IMR-90 (cell line): ENCODE measurements around the gene ARID3C. TPM values are rescaled to one million over a fixed set of nuclear protein-coding genes. Genes with fewer than 3 reads are reported as not detected.

Experiments used
- ATAC-seq: fragments of 200-7000 bp; cut with Tn5 transposase; 2 replicates; pipeline ENCODE4 v1.9.1; 2020; ENCODE audit warnings: low read depth, mild to moderate bottlenecking, moderate library complexity
- BruUV-seq: library from RNA; stranded (reverse); fragments of 400-500 nt; replicated peaks from 2 replicates; lab custom pipeline; 2021; lab: Mats Ljungman, UMichigan
- CTCF ChIA-PET: fragments of 300-600 bp; formaldehyde crosslinking; extraction: SDS; loops from one replicate; lab custom pipeline; 2021; ENCODE audit warnings: antibody characterized with exemption; lab: Yijun Ruan, JAX
- POLR2A ChIA-PET: fragments of 300-600 bp; sonication (Branson Sonifier 250); formaldehyde crosslinking; loops from one replicate; lab custom pipeline; 2022; ENCODE audit warnings: antibody characterized with exemption; ENCODE audit not compliant: unreplicated experiment; lab: Charles Lee
- DNase-seq: peaks from one replicate; pipeline ENCODE4 v3.0.0; 2013
- H2AFZ ChIP-seq: replicated peaks from 2 replicates; pipeline ENCODE3; 2013; ENCODE audit warnings: low read length, mild to moderate bottlenecking; ENCODE audit not compliant: poor library complexity
- H2AK5ac ChIP-seq: 2 replicates; pipeline ENCODE4 v1.6.1; 2013; ENCODE audit warnings: low read depth, low read length, inconsistent platforms
- H2AK9ac ChIP-seq: replicated peaks from 2 replicates; pipeline ENCODE3; 2013; ENCODE audit warnings: mild to moderate bottlenecking, low read depth, low read length, moderate library complexity; ENCODE audit not compliant: poor library complexity
- H2BK120ac ChIP-seq: 2 replicates; pipeline ENCODE4 v1.6.1; 2013; ENCODE audit warnings: low read depth, low read length, inconsistent platforms
- H2BK15ac ChIP-seq: 3 replicates; pipeline ENCODE4 v1.6.1; 2013; ENCODE audit warnings: low read depth, low read length, inconsistent platforms
- H2BK20ac ChIP-seq: 2 replicates; pipeline ENCODE4 v1.6.1; 2013; ENCODE audit warnings: low read depth, mild to moderate bottlenecking, inconsistent platforms, low read length, moderate library complexity
- H2BK5ac ChIP-seq: 2 replicates; pipeline ENCODE4 v1.6.1; 2013; ENCODE audit warnings: mild to moderate bottlenecking, low read depth, low read length, inconsistent platforms; ENCODE audit not compliant: poor library complexity, severe bottlenecking
- H3K14ac ChIP-seq: replicated peaks from 2 replicates; pipeline ENCODE4 v1.6.1; 2013; ENCODE audit warnings: low read depth, low read length, inconsistent platforms
- H3K18ac ChIP-seq: 2 replicates; pipeline ENCODE4 v1.6.1; 2013; ENCODE audit warnings: low read depth, low read length, control low read depth
- H3K23ac ChIP-seq: 2 replicates; pipeline ENCODE4 v1.6.1; 2013; ENCODE audit warnings: low read depth, low read length, inconsistent platforms
- H3K27ac ChIP-seq: 2 replicates; pipeline ENCODE4 v1.5.1; 2013; ENCODE audit warnings: mild to moderate bottlenecking, control low read depth, low read length; ENCODE audit not compliant: insufficient read depth
- H3K27me3 ChIP-seq: 2 replicates; pipeline ENCODE4 v1.6.1; 2013; ENCODE audit warnings: low read length; ENCODE audit not compliant: control insufficient read depth, insufficient read depth
- H3K36me3 ChIP-seq: 2 replicates; pipeline ENCODE4 v1.6.1; 2013; ENCODE audit warnings: low read length, mixed read lengths; ENCODE audit not compliant: control insufficient read depth, insufficient read depth
- H3K4ac ChIP-seq: 2 replicates; pipeline ENCODE4 v1.6.1; 2013; ENCODE audit warnings: low read depth, low read length, inconsistent platforms
- H3K4me1 ChIP-seq: 2 replicates; pipeline ENCODE4 v1.6.1; 2013; ENCODE audit warnings: low read length, mixed read lengths; ENCODE audit not compliant: control insufficient read depth, insufficient read depth
- H3K4me2 ChIP-seq: 2 replicates; pipeline ENCODE4 v1.6.1; 2013; ENCODE audit warnings: low read depth, mild to moderate bottlenecking, control low read depth, low read length, moderate library complexity
- H3K4me3 ChIP-seq: 2 replicates; pipeline ENCODE4 v1.5.1; 2013; ENCODE audit warnings: low read depth, mild to moderate bottlenecking, control low read depth, low read length, moderate library complexity; ENCODE audit not compliant: insufficient read depth
- H3K56ac ChIP-seq: 2 replicates; pipeline ENCODE4 v1.6.1; 2013; ENCODE audit warnings: low read length, inconsistent platforms; ENCODE audit not compliant: insufficient read depth; ENCODE audit errors: extremely low read depth
- H3K79me1 ChIP-seq, 2 experiments: 2 replicates each; pipeline ENCODE4 v1.6.1; 2013; ENCODE audit warnings: low read length in 2 of 2, inconsistent platforms in 1 of 2, low read depth in 1 of 2
- H3K9ac ChIP-seq: 2 replicates; pipeline ENCODE4 v1.6.1; 2013; ENCODE audit warnings: low read depth, low read length, control low read depth
- H3K9me1 ChIP-seq: 2 replicates; pipeline ENCODE4 v1.6.1; 2013; ENCODE audit warnings: low read length, inconsistent platforms; ENCODE audit not compliant: insufficient read depth
- H3K9me3 ChIP-seq: 2 replicates; pipeline ENCODE4 v1.6.1; 2013; ENCODE audit warnings: low read length; ENCODE audit not compliant: control insufficient read depth, insufficient read depth
- H4K20me1 ChIP-seq: 2 replicates; pipeline ENCODE4 v1.6.1; 2013; ENCODE audit warnings: low read length, inconsistent platforms; ENCODE audit not compliant: insufficient read depth
- H4K5ac ChIP-seq: 2 replicates; pipeline ENCODE4 v1.6.1; 2013; ENCODE audit warnings: mild to moderate bottlenecking, low read depth, low read length, control low read depth
- H4K8ac ChIP-seq, 2 experiments: 2 replicates each; pipeline ENCODE4 v1.6.1; 2013; ENCODE audit warnings: low read depth in 2 of 2, low read length in 2 of 2, control low read depth in 1 of 2, inconsistent platforms in 1 of 2
- H4K91ac ChIP-seq: 2 replicates; pipeline ENCODE4 v1.6.1; 2013; ENCODE audit warnings: low read depth, low read length, inconsistent platforms; ENCODE audit not compliant: insufficient read depth
- BHLHE40 ChIP-seq: fragments of 150-350 bp; IDR thresholded peaks from 2 replicates; pipeline ENCODE4 v1.6.1; 2016; ENCODE audit warnings: mild to moderate bottlenecking, low read depth, low read length
- CHD1 ChIP-seq: IDR thresholded peaks from 2 replicates; pipeline ENCODE4 v1.6.1; 2012; ENCODE audit warnings: low read depth, low read length, improper control_type of control experiment
- FOS ChIP-seq: fragments of 150-350 bp; IDR thresholded peaks from 2 replicates; pipeline ENCODE4 v1.6.1; 2016; ENCODE audit warnings: low read depth, low read length
- MAFK ChIP-seq: IDR thresholded peaks from 2 replicates; pipeline ENCODE4 v1.6.1; 2012; ENCODE audit warnings: low read depth, low read length, improper control_type of control experiment
- MXI1 ChIP-seq: IDR thresholded peaks from 2 replicates; pipeline ENCODE4 v1.6.1; 2012; ENCODE audit warnings: low read depth, mild to moderate bottlenecking, low read length, moderate library complexity, borderline replicate concordance
- POLR2A ChIP-seq: IDR thresholded peaks from 2 replicates; pipeline ENCODE4 v1.6.1; 2012; ENCODE audit warnings: mild to moderate bottlenecking, low read depth, low read length
- RCOR1 ChIP-seq: IDR thresholded peaks from 2 replicates; pipeline ENCODE4 v1.6.1; 2012; ENCODE audit warnings: mild to moderate bottlenecking, low read length, improper control_type of control experiment; ENCODE audit not compliant: insufficient replicate concordance
- RFX5 ChIP-seq: IDR thresholded peaks from 2 replicates; pipeline ENCODE4 v1.8.0; 2012; ENCODE audit warnings: low read depth, mild to moderate bottlenecking, low read length, moderate library complexity
- SMC3 ChIP-seq: fragments of 150-350 bp; IDR thresholded peaks from 2 replicates; pipeline ENCODE4 v1.6.1; 2016; ENCODE audit warnings: low read depth, mild to moderate bottlenecking, antibody characterized with exemption, low read length, moderate library complexity
- WGBS, 2 experiments: methylation state at CpG; one replicate each; pipeline versions ENCODE4 v1.1.5 to v1.1.7; 2013; ENCODE audit warnings: missing lambda C conversion rate in 2 of 2; ENCODE audit not compliant: insufficient read length in 1 of 2; ENCODE audit errors: extremely low coverage in 2 of 2; 5-methylcytosine and 5-hydroxymethylcytosine counted together
- dilution Hi-C: fragments of 300-500 bp; cut with HindIII; formaldehyde crosslinking; loops from one replicate; pipeline ENCODE4 v1.14.3; 2018; ENCODE audit warnings: low sequenced_read_pairs; ENCODE audit not compliant: unreplicated experiment
- in situ Hi-C: fragments of 300-500 bp; cut with MboI; formaldehyde crosslinking; loops from 3 replicates; pipeline ENCODE4 v1.14.3; 2019; ENCODE audit warnings: low sequenced_read_pairs, inconsistent platforms, mixed read lengths
- intact Hi-C: fragments of 100-400 bp; cut with micrococcal nuclease; formaldehyde crosslinking; loops from 2 replicates; pipeline ENCODE4 v1.10.0; 2022
- polyA plus RNA-seq, 3 experiments: library from polyadenylated mRNA; depleted of rRNA; stranded (reverse); fragments of >200 nt; gene quantifications; 2 replicates each; pipeline ENCODE4 v1.2.3, GENCODE V29; 2012; ENCODE audit warnings: low replicate concordance in 1 of 3
- total RNA-seq: library from RNA; depleted of rRNA; stranded (reverse); fragments of >200 nt; gene quantifications from 2 replicates; pipeline ENCODE4 v1.2.3, GENCODE V29; 2012
- TF ChIP-seq, protein P1 (sequence below): fragments of 150-350 bp; IDR thresholded peaks from 2 replicates; pipeline ENCODE4 v1.6.1; 2017; ENCODE audit warnings: mild to moderate bottlenecking, antibody characterized with exemption, low read length, low read depth
- TF ChIP-seq, protein P2 (sequence below): conservative IDR thresholded peaks from 2 replicates; pipeline ENCODE4 v1.5.1; 2012; ENCODE audit warnings: mild to moderate bottlenecking, low read depth, low read length, improper control_type of control experiment

ARID3C gene
- total and polyA plus RNA-seq, 2 of the 4 experiments (the other 2 are of a cell fraction) = 0.07 TPM; not detected in 1

DNA sequence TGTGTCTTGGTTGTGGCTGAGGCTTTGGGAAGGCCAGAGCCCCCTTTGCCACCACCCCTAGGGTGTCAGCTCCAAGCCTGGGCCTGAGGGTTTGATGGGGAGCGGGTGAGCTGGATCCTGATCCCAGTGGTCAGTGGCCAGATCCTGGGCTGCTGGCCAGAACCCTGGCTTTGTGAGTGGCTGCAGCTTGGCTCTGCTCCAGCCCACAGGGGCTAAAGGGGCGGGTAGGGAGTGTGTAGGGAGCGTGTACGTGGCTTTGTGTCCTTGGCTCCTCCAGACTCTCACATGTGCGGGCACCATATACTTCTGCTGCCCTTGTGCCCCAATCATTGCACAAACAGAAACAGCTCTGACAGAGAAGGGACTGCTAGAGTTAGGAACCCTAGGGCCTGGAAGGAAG is 21.9 kb upstream of the ARID3C start:
- no peak overlapping the region for H3K27ac ChIP-seq
- peak; percentile 26 for DNase-seq

More for the DNA sequence above, 21.9 kb upstream of the ARID3C start:
- H3K18ac ChIP-seq = no peak overlapping the region
- TF ChIP-seq MXI1 = no peak
- TF ChIP-seq RFX5 = no peak
- no peak for TF ChIP-seq BHLHE40
- TF ChIP-seq, protein P1, sequence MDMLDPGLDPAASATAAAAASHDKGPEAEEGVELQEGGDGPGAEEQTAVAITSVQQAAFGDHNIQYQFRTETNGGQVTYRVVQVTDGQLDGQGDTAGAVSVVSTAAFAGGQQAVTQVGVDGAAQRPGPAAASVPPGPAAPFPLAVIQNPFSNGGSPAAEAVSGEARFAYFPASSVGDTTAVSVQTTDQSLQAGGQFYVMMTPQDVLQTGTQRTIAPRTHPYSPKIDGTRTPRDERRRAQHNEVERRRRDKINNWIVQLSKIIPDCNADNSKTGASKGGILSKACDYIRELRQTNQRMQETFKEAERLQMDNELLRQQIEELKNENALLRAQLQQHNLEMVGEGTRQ = no peak
- no peak for TF ChIP-seq POLR2A
- TF ChIP-seq CHD1 = no peak
- TF ChIP-seq FOS = no peak
- TF ChIP-seq SMC3 = no peak
- TF ChIP-seq RCOR1 = no peak
- no peak for TF ChIP-seq MAFK
- TF ChIP-seq, protein P2, sequence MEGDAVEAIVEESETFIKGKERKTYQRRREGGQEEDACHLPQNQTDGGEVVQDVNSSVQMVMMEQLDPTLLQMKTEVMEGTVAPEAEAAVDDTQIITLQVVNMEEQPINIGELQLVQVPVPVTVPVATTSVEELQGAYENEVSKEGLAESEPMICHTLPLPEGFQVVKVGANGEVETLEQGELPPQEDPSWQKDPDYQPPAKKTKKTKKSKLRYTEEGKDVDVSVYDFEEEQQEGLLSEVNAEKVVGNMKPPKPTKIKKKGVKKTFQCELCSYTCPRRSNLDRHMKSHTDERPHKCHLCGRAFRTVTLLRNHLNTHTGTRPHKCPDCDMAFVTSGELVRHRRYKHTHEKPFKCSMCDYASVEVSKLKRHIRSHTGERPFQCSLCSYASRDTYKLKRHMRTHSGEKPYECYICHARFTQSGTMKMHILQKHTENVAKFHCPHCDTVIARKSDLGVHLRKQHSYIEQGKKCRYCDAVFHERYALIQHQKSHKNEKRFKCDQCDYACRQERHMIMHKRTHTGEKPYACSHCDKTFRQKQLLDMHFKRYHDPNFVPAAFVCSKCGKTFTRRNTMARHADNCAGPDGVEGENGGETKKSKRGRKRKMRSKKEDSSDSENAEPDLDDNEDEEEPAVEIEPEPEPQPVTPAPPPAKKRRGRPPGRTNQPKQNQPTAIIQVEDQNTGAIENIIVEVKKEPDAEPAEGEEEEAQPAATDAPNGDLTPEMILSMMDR = no peak
- H3K4me1 ChIP-seq = peaks cover 45% of the 10 kb centered on the region
- peak overlapping the region; percentile 90; the same call in 1 of the 2 replicates for H3K4ac ChIP-seq
- H3K36me3 ChIP-seq = peaks cover 16% of the 10 kb centered on the region
- no peaks in the 10 kb centered on the region for H3K9me3 ChIP-seq
- H3K9ac ChIP-seq = no peak overlapping the region
- no peak for ATAC-seq
- intact Hi-C loops (no loop called here), in situ Hi-C loops (no loop called here), dilution Hi-C loops (no loop called here)
- ChIA-PET POLR2A (no interaction called here), CTCF (no interaction called here)
- no TSS peak for BruUV-seq
- no peak overlapping the region for H2AFZ ChIP-seq
- no peak overlapping the region for H3K4me3 ChIP-seq
- no peak overlapping the region for H3K23ac ChIP-seq
- H3K79me1 ChIP-seq = peaks cover 15 to 56% of the 10 kb centered on the region in 2 experiments
- H2AK5ac ChIP-seq = no peak overlapping the region; the same call in 1 of the 2 replicates
- no CpG with 5 or more reads among the region's 5 CpGs for WGBS, 2 experiments
- no peak overlapping the region for H2BK5ac ChIP-seq
- H2BK120ac ChIP-seq = no peak overlapping the region
- no peak overlapping the region for H2BK15ac ChIP-seq
- H4K91ac ChIP-seq = no peak overlapping the region
- H2BK20ac ChIP-seq = no peak overlapping the region
- H2AK9ac ChIP-seq = peak overlapping the region; percentile 81
- peaks cover 36% of the 10 kb centered on the region for H3K9me1 ChIP-seq
- H4K20me1 ChIP-seq = no peaks in the 10 kb centered on the region
- peak overlapping the region in 1 of 2 experiments; percentile 94; a peak in 1 of 4 replicates for H4K8ac ChIP-seq
- no peak overlapping the region for H3K14ac ChIP-seq
- H3K56ac ChIP-seq = no peak overlapping the region
- H4K5ac ChIP-seq = no peak overlapping the region
- H3K4me2 ChIP-seq = no peak overlapping the region; the same call in 1 of the 2 replicates
- H3K27me3 ChIP-seq = no peaks in the 10 kb centered on the region
